CD4-positive, alpha-beta T cell treated with Interleukin-2 at 100 ng/mL for 4 hours (primary cell): ENCODE results near the gene NKX6-1.

Experiments used
- DNase-seq: peaks from one replicate; pipeline ENCODE4 v3.0.0-alpha.2; 2020; ENCODE audit warnings: low spot score

Gene NKX6-1

DNA sequence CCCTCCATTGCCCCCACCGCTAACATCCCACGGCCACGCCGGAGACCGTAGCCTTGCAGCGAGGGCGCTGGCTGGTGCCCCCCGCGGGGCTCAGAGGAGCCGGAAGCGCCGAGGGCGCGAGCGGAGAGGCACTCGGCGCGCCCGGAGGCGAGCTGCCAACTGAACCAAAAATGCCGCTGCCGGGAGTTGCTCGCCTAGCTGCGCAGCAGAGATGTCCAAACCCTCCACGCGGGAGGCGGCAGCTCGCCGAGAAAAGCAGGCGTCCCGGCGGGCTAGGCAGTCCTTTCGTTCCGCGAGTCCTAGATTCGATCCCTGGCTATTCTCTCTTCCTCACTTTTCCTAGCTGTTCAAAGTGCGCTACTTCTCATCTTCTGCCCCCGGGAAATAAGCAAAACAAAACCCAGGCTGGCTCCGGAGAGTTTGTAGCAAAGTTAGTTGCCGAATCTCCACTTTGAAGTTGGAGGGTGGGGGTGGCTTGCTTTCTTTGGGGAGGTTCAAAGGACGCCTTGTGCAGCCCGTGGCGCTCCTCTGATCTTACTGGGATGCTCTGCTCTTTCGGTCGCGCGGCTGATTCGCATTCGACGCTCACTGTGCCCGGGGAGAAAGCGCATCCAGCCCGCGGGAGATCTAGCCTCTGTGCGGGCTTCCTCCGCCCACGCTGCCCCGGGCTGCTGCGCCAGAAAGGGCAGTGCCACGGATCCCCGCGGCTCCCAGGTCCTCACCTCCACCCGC lies 723 bp downstream of the NKX6-1 start:
- no peak for DNase-seq

DNA sequence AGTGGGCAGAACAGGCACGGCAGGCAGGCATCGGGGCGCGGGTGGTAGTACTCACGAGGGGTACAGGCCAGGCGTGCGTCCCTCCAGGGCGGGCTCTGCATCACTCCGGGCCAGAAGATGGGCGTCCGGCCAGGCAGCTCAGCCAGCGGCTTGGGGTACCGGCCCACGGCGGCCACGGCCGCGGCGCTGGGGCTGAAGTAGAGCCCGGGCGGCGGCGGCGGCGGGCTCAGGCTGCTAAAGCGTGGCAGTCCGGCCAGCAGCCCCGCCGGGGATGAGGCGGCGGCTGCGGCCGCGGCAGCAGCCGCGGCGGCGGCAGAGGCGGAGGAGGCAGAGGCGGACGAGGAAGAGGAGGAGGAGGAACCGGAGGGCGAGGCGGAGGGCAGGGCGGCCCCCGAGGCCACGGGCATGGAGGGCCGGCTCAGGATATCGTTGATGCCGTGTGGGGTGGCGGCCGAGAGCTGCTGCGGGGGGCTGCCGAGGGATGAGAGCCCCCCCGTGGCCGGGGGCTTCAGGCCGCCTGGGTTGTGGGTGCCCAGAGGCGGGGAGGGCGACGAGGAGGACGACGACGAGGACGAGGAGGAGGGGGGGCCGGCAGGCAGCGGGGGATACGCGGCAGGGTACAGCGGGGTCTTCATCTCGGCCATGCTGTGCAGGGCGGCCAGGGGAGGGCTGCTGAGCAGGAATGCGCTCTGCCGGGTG lies 1.4 kb downstream of the NKX6-1 start:
- no peak for DNase-seq

DNA sequence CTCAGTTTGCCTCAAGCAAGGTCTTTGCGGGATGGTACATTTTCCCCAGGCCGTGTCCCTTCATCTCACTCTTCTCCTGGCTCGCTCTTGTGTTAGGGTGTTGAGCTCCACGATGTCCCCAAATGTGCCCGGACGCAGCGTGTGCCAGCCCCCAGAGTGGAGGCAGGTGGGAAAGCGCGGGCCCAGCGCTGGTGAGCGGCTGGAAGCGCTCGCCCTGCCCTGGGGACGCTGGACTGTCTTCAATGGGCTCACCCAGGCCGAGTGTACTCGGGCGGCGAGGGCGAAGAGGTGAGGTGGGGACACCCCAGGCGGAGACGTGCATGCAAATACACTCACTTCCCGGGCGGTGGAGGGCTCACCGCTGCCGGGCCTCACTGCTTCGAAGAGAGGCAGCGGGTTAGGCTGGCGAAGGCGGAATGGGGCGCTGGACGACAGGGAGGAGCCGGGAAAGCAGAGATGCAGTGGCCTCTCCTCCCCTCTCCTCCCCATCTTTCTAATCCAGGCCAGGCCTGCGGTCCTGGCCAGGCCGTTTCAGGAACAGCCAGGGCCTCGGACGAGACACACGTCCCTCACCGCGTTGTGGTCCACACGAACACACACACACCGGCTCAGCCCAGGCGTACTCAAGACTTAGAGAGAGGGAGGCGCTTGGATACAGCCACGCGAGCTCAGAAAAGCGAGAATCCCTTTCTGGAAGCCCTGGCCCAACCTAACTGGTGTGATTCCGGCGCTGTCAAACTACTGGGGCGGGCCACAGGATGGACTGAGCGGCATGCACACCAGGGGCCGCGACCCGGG lies 2.2 kb downstream of the NKX6-1 start:
- no peak for DNase-seq

DNA sequence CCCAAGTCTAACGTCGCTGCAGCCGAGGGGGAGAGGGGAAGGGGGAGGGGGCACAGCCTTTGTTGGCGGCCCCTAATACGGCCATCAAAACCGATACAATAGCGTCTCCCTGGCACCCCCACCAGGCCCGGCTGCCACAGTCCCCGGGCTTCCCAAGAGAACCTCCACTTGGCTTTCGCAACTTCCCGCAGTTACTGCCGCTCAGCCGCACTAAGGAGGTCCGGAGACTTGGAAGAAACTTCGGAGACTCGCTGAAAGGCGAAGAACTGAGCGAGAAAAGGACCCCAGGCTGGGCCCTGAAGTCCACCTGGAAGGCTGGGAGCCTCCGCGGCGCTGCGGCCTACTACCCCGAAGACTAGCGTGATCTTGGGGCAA lies 2.8 kb downstream of the NKX6-1 start:
- DNase-seq: no peak

DNA sequence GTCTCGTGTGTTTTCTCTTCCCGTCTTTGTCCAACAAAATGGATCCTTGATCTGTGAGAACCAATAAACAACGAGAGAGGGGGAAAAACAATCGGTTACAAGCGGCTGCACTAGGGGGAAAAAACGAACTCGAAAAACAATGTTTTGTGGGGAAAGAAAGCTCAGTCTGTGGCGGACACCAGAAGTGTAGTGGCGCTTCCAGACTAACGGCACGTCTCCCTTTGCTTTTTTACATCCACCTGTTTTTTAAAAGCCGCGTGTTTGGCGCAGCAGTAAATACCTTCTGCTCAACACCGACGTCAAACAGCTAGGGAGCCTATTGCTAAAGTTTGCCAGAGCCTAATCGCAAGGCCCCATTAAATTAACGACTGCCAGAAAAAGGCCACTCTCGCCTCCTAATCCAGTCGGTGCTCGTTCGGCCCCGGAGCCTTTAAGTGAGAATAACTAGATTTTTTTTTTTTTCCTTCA lies 3.3 kb downstream of the NKX6-1 start:
- DNase-seq: no peak

DNA sequence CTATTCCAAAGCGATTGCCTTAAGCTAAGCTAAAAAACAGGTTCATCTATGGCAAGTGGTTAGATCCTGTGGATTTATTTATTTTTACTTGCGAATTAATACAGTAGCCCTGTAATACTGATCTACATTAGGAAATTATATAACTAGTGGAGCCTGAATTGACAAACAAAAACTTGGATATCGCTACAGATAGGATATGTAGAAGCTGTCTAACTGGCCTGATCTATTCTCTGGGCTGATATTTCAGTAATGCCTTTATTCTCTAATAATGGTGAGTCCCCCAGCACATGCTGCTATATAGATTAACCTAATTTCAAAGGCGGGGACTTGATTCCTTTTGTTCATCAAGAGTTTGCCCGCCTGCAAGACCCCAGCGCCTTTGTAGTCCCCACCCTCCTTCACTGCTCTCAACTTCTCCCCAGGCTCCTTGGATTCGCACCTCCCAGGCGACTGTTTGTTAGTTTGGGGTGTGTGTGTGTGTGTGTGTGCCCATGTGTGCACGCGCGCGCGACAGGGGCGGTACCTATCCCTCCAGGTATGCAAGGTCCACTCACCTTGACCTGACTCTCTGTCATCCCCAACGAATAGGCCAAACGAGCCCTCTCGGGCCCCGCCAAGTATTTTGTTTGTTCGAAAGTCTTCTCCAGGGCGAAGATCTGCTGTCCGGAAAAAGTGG lies 3.8 kb downstream of the NKX6-1 start:
- no peak for DNase-seq

DNA sequence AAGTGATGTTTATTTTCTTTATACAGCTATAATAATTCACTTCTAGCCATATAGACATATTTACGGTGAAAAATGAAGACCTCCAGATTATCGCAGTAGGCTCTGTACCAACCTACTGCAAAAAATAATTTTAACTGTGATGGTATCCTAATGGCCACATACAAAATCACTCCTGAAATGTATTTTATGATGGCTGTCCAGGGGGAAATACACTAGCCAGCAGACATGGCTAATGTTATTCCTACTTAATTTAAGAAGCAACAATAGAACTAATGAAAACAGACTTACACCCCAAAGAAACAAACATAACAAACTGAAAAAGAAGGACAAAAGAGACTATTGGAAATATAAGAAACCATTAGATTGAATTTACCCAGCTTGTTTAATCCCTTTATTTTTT lies 4.6 kb downstream of the NKX6-1 start:
- DNase-seq: no peak

DNA sequence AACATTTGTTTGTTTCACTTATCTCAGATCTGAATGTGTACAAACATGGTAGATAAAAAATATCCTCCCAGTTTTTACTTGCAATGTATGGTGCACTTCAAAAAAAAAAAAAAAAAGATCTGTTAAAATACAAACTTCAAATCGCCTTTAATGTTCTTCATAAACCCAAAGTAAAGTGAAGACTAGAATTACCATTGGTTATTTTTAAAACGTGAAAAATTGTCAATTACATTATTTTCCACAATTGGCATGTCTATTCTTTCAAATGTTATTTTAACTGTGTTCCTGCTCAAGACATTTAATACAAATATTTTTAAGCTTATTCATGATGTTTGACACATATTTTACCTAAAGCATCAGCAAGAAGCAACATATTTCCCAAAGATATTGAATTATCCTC lies 5.0 kb downstream of the NKX6-1 start:
- DNase-seq: no peak

DNA sequence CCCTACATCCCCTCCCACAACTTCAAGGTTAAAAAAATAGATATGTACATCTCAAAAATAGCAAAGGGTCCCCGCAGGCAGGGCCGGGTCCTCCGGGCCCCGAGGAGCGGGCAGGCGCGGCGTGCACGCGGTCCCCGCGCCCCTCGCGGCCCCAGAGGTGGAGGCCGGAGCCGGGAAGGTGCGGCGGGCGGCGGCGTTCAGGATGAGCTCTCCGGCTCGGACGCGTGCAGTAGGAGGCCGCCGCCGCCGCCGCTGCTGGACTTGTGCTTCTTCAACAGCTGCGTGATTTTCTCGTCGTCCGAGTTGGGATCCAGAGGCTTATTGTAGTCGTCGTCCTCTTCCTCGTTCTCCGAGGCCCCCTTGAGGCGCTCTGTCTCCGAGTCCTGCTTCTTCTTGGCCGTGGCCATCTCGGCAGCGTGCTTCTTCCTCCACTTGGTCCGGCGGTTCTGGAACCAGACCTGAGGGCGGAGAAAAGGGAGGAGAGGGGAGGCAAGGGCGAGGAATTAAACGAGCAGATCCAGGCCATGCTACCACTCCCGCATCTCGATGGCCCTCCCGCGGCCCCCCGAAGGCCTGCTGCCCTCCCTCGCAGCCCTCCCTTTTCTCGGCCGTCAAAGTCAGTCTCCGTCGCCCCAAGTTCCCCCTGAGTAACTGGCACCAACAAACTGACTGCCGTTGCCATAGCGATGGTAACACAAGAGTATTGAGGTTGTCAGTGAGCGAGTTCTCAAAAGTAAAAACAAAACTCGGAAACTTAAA lies 5.8 kb downstream of the NKX6-1 start:
- no peak for DNase-seq

DNA sequence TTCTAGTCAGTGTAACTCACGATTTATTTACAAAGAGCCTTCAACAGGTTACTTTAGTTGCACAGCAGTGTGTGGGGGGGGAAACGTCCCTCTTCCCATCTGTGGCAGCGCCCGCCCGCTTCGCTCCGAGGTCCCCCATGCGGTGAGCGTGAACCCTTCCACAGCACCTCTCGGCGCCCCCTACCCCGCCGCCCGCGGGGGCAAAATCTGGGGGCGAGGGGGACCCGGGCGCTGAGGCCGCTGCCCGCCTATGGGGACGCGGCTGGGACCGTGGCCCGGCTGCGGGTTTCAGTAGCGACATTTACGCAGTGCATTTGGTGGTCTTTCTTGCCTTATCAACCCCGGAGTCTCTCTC lies 6.4 kb downstream of the NKX6-1 start:
- no peak for DNase-seq

DNA sequence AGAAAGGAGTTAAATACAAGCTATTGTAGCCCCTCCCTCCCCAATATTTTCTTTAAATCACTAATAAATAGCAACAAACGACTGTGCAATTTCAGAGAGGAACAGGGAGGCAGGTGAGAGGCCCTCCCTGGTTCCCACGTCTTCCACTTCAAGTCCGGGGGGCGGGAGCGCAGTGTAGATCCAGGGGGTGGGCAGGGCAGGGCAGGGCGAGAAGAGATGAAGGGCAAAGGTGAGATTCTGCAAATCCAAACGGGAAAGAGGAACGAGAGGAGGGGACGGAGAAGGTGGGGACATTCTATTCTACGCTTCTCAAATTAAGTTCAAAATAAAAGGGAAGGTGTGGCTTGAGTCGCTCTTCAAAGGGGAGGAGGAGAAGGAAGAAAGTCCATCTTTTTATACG lies 6.8 kb downstream of the NKX6-1 start:
- DNase-seq: no peak

DNA sequence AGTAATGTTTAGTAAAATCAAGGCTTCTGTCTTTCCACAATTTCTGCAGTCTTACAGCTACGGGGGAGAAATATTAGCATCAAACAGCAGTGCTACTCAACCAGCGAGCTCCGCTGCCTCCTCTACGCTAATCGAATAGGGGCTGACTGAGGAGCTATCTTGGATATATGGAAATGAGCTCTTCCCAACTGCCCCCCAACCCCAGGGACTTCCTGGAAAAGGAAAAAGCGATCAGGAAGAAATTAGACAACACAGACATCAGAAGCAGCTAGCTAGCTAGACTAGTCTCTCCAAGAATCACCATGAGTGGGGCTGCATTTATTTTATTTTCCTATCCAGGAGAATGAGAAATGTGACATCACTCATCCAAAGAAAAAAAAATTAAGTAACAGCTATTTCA lies 7.6 kb downstream of the NKX6-1 start:
- no peak for DNase-seq

DNA sequence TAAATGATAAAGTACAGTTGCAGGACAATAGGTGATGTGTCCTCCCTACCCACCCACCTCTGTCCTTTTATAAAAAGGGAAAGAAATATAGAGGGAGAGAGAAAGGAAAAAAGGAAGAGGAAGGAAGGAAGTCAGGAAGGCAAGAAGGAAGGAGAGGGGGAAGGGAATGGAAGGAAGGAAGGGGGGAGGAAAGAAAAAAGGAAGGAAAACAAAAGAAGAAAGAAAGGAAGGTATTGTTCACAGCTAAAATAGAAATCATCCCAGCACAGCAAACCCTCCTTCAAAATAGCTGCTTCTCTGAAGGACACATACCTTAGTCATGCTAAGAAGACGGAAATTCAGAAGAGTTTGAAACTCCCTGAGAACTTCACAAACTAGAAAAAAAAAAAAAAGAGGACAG lies 8.4 kb downstream of the NKX6-1 start:
- DNase-seq: no peak

DNA sequence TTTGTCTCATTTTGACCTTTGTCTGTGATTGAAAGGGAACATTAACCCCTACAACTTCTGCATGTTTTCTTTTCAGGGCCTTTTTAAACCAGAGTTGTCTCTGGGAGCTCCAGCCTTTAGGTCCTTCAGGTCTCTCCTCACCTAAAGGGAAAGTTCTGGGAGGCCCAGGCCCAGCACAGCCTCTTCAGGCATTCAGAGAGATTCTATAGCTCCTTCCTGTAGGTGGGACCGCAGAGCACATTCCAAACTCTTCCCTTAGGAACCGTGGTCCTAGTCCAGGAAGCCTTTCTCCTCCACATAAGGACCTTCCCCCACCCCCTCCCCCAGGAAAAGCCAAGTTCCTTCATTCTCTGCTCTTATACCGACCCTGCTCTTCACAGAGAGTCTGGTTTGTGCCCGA lies 14.9 kb downstream of the NKX6-1 start:
- DNase-seq: no peak

DNA sequence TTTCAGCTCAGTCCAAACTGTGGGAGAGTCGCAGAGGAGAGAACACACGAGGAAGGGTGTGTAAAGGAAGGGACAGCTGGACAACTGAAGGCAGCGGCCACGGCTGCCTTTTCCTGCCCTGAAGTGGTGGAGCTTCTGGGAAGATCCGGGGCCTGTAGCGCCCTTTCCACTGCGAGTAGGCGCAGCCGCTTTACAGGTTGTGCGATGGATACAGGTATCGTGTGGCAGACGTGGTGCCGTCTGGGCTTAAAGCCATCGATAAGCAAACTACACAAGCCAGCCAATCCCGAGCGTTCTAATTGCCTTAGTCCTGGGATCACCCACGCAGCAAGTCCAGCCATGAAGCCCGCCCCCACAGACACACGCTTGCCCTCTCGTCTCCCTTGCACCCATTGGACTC lies 15.4 kb downstream of the NKX6-1 start:
- DNase-seq: no peak

DNA sequence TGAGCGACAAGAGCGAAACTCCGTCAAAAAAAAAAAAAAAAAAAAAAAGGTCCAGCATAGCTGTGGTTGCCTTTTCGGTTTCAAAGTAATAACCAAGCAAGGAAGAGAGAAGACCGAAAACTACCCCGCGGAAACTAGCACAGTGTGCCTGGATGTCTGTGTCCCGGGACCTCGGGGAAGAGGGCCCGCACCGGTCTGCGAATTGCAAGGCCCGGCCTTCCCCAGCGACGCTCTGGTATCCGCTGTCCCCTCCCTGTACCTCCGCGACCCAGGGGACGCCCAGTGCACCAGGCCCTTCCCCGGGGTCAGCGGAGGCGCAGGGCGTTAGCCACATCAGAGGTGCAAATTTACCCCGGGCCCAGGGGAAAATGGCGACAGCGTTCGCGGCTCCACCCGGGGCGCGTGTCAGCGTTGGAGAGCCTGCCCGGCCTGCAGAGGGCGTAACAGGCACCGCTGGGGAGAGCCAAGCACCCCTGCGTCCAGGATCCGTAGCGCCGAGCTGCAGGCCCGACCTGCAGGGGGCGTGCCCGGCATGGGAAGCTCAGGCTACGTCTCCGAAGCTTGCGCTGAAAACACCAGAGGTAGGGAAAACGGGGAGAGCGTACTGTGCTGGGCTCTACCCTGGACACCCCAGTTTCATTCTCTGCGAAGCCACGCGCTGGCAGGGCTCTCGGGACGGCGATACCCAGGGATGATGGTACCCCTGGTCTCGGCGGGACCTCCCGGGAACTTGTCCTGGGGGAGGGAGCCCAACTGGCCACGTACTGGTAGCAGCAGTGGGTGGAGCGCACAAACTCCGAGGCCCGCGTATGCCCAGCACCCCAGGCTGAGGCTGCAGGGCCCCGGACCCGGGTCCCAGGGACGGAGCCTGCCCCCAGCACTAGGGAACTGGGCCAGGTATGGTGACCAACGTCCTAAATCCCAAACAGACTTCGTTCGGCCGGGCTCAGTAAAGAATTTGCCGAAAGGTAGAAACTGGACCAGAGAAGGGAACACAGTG lies 16.2 kb downstream of the NKX6-1 start:
- no peak for DNase-seq

DNA sequence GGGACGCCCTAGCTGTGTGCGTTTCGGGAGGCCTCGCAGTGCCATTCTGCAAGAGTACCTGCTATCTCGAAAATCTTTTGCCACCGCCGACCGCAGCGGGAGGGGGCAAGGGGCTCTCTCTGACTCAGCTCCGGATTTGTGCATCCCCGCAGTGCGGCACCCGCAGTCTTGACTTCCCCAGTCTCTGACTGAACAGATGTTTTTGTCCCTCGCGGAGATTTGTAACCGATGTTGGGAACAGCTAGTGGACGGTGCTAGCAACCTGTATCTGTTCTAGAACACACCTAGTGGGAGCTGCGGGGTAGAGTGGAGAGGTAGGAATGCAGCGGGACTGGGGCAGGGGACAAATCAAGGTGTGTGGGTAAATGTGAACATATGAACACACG lies 17.2 kb downstream of the NKX6-1 start:
- DNase-seq: no peak

DNA sequence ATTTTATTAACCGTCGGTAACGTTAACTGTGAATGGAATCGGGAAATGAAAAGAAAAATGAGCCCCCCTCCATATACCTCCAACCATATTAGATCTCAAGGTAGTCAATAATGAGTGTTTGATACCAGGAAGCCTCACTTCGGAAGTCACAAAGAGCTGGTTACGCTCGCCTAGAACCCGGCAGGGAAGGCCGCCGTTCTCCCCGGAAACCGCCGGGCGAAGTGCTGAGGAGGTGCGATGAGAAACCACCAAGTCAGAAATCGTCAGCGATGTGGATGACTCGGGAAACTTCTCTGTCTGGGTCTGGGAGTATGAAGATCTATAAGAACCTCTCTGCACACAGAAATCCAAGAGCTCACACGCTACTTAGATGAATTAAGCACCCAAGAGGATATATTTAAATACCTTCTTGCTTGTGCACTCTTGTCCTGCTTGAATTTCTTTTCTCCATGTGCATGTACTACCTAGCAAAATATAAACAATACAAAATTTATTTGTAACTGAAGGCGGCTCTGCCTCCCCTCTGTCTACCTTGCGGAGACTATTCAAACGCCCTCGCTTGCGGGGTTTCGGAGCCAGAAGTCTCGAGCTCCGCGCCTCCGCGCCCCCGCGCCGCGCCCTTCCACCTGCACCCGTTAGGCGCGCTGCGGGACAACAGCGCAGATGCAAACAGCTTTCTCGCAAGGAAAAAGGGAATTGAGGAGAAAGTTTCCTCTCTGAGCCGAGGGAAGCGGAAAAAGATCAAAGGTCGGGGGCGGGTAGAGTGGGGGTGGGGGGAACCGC lies 17.8 kb downstream of the NKX6-1 start:
- no peak for DNase-seq

DNA sequence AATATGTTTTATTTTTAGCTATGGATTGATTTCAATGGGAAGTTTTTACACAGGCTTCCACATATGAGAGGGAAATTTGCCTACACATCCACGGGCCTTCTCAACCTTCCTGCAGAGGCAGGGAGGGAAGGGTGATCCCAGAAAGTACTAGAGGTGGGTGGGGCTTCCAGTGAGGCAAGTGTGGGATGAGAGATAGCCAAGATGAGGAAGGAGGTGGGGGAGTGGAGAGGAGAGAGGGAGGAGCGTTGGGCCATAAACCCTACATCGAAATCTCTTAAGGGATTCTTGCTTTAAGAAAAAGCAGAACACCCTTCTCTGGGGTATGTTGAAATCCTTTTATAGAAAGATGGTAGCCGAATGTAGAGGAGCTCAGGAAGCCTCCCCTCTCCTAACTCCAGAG lies 19.0 kb downstream of the NKX6-1 start:
- no peak for DNase-seq

DNA sequence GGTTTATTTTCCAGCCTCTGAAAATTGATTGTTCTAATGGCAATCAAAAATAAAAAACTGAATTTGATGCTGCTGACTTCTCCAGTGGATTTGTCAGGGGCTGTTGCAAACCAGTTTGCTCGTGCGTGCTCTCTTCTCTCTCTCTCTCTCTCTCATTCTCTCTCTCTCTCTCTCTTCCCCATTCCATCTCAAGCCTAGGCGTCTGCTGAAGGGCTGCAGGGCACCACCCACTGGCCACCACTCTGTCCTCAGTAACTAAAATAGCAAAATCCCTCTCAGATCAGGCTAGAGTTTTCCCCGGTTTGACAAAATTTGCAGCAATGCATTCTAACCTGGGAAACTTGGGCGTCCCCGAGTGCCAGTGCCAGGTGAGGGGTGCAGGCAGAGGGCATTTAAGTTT lies 19.4 kb downstream of the NKX6-1 start:
- no peak for DNase-seq
